K562 (cell line): ENCODE results near the gene REEP3. TPM values are rescaled to one million over a fixed set of nuclear protein-coding genes. Genes with fewer than 3 reads are reported as not detected.
A peak's percentile ranks its signal among the peaks of the same experiment; 100 is the strongest.

Source experiments
- ATF2 ChIP-seq: sonication (generic); formaldehyde crosslinking; IDR thresholded peaks from 2 replicates; pipeline ENCODE4 v1.8.1; 2022; ENCODE audit warnings: missing genetic modification reagents
- C11orf30 ChIP-seq: fragments of 450-650 bp; IDR thresholded peaks from 2 replicates; pipeline ENCODE4 v1.6.1; 2016; ENCODE audit warnings: low read depth, mild to moderate bottlenecking
- CAMTA2 ChIP-seq: fragments of 250-450 bp; sonication (Bioruptor Pico); conservative IDR thresholded peaks from 2 replicates; pipeline ENCODE4 v1.5.1; 2022
- ELF4 ChIP-seq: fragments of 450-650 bp; formaldehyde crosslinking; IDR thresholded peaks from 2 replicates; pipeline ENCODE4 v1.4.0; 2022; ENCODE audit warnings: missing genetic modification characterization
- GTF2F1 ChIP-seq: IDR thresholded peaks from 2 replicates; pipeline ENCODE4 v1.6.1; 2011; ENCODE audit warnings: low read depth, low read length, improper control_type of control experiment
- HNRNPLL ChIP-seq: fragments of 200-400 bp; formaldehyde crosslinking; IDR thresholded peaks from 2 replicates; pipeline ENCODE4 v1.6.1; 2017; ENCODE audit warnings: low read length, low read depth, mild to moderate bottlenecking; ENCODE audit not compliant: poor library complexity, severe bottlenecking
- KAT7 ChIP-seq: sonication (generic); formaldehyde crosslinking; IDR thresholded peaks from 2 replicates; pipeline ENCODE4 v1.8.0; 2022; ENCODE audit warnings: missing genetic modification reagents, mild to moderate bottlenecking, borderline replicate concordance
- KAT8 ChIP-seq: fragments of 450-650 bp; IDR thresholded peaks from 2 replicates; pipeline ENCODE4 v1.6.1; 2016; ENCODE audit warnings: low read depth, mild to moderate bottlenecking
- KHSRP ChIP-seq: fragments of 450-650 bp; IDR thresholded peaks from 2 replicates; pipeline ENCODE4 v1.6.1; 2017
- MYBL2 ChIP-seq, 2 experiments: fragments of 450-650 bp in 1 of 2; sonication (generic) in 1 of 2; formaldehyde crosslinking in 1 of 2; IDR thresholded peaks; 2 replicates each; pipeline versions ENCODE4 v1.6.1 to v1.8.1; 2017 to 2022; ENCODE audit warnings: borderline replicate concordance in 1 of 2, inconsistent platforms in 1 of 2, low read depth in 1 of 2, mild to moderate bottlenecking in 1 of 2, missing genetic modification reagents in 1 of 2, moderate library complexity in 1 of 2
- NRF1 ChIP-seq, 2 experiments: fragments of 450-650 bp; IDR thresholded peaks in 1 of 2; conservative IDR thresholded peaks in 1 of 2; 2 replicates each; pipeline ENCODE4 v1.6.1; 2014; ENCODE audit warnings: mild to moderate bottlenecking in 2 of 2
- PKNOX1 ChIP-seq: fragments of 450-650 bp; IDR thresholded peaks from 2 replicates; pipeline ENCODE4 v1.6.1; 2016
- RBM17 ChIP-seq: fragments of 200-400 bp; formaldehyde crosslinking; IDR thresholded peaks from 2 replicates; pipeline ENCODE4 v1.6.1; 2017; ENCODE audit warnings: low read depth, mild to moderate bottlenecking, low read length, borderline replicate concordance
- REST ChIP-seq, 2 experiments: fragments of 450-650 bp; formaldehyde crosslinking in 1 of 2; IDR thresholded peaks; 2 replicates each; pipeline versions ENCODE4 v1.4.0 to v1.6.1; 2014 to 2020; ENCODE audit warnings: mild to moderate bottlenecking in 2 of 2, borderline replicate concordance in 1 of 2, low read depth in 1 of 2
- TAF9B ChIP-seq: fragments of 450-650 bp; IDR thresholded peaks from 2 replicates; pipeline ENCODE4 v1.6.1; 2018; ENCODE audit warnings: mild to moderate bottlenecking; ENCODE audit not compliant: partially characterized antibody
- TEAD2 ChIP-seq: fragments of 450-650 bp; IDR thresholded peaks from 2 replicates; pipeline ENCODE4 v1.6.1; 2016; ENCODE audit warnings: missing genetic modification characterization, control low read depth, missing compliant biosample characterization
- ZNF23 ChIP-seq: fragments of 250-450 bp; sonication (Bioruptor Pico); IDR thresholded peaks from 2 replicates; pipeline ENCODE4 v1.4.0; 2020; ENCODE audit warnings: mild to moderate bottlenecking
- ZZZ3 ChIP-seq: fragments of 450-650 bp; IDR thresholded peaks from 2 replicates; pipeline ENCODE4 v1.6.1; 2016; ENCODE audit warnings: antibody characterized with exemption, mild to moderate bottlenecking, moderate library complexity
- polyA plus RNA-seq, 8 experiments: library from polyadenylated mRNA; depleted of rRNA in 4 of 8; stranded (reverse) in 5 of 8; unstranded in 3 of 8; fragments of >200 nt; fragmentation: Nextera tagmentation in 2 of 8; fragmentation: Illumina TruSeq in 1 of 8; extraction: Ambion mirVana in 2 of 8; extraction: Trizol in 1 of 8; gene quantifications; 2 replicates each; pipeline versions ENCODE4 v1.2.1 to v1.2.3, GENCODE V29; 2011 to 2014; ENCODE audit warnings: inconsistent platforms in 1 of 8, missing spikeins in 1 of 8
- total RNA-seq, 7 experiments: library from RNA; depleted of rRNA in 6 of 7; stranded (reverse); fragments of >200 nt in 6 of 7; fragmentation: Illumina TruSeq in 2 of 7; extraction: Trizol in 2 of 7; gene quantifications; 2 replicates each; pipeline versions ENCODE4 v1.2.1 to v1.2.3, GENCODE V29; 2011 to 2021; ENCODE audit warnings: low replicate concordance in 1 of 7

Gene REEP3
- total and polyA plus RNA-seq, 9 of the 15 experiments (the other 6 are each of a cell fraction or from before 2014, with no cell fraction given), result 3.4 to 13.4 (median 9.2) TPM

- TF ChIP-seq REST (IDR thresholded peaks at IDR 0.05; ENCODE audit: borderline replicate concordance), result peak; percentile 68
- no peak for TF ChIP-seq REST (CRISPR knock-in tag; IDR thresholded peaks at IDR 0.05; ENCODE audit: low read depth)
- no peak for TF ChIP-seq TAF9B
- TF ChIP-seq ATF2 (CRISPR knock-in tag), result no peak
- no peak for TF ChIP-seq CAMTA2 (CRISPR knock-in tag)
- no peak for TF ChIP-seq ELF4 (CRISPR knock-in tag)
- TF ChIP-seq MYBL2 (IDR thresholded peaks at IDR 0.05; ENCODE audit: low read depth), result no peak
- TF ChIP-seq MYBL2 (CRISPR knock-in tag; IDR thresholded peaks at IDR 0.05; ENCODE audit: borderline replicate concordance), result no peak
- no peak for TF ChIP-seq HNRNPLL
- no peak for TF ChIP-seq RBM17
- TF ChIP-seq GTF2F1, result no peak
- no peak for TF ChIP-seq KHSRP
- no peak for TF ChIP-seq PKNOX1
- peak; percentile 75; the same call in 1 of the 2 replicates for TF ChIP-seq TEAD2 (tag)
- no peak for TF ChIP-seq KAT8
- no peak for TF ChIP-seq ZZZ3
- TF ChIP-seq NRF1 (conservative IDR thresholded peaks at IDR 0.05 in 1 of 2, IDR thresholded peaks at IDR 0.05 in 1 of 2), result peak; percentile 84 to 86; a peak in 3 of 4 replicates
- no peak for TF ChIP-seq ZNF23
- no peak for TF ChIP-seq C11orf30
- TF ChIP-seq KAT7 (CRISPR knock-in tag), result no peak; the same call in 1 of the 2 replicates
Observed at GRCh38 chr10:63629363-63630084, 108.3 kb downstream of the REEP3 start (continued).
